A673 (cell line): Measurements from ENCODE around the gene OR5AU1. TPM values are rescaled to one million over a fixed set of nuclear protein-coding genes. Genes with fewer than 3 reads are reported as not detected.

Experiments
- BruUV-seq: library from RNA; stranded (reverse); fragments of 400-500 nt; replicated peaks from 2 replicates; lab custom pipeline; 2021; lab: Mats Ljungman, UMichigan
- CTCF ChIA-PET: fragments of 300-600 bp; sonication (Branson Sonifier 250); formaldehyde crosslinking; loops from one replicate; lab custom pipeline; 2022; ENCODE audit warnings: antibody characterized with exemption; lab: Charles Lee
- POLR2A ChIA-PET: fragments of 300-600 bp; sonication (Branson Sonifier 250); formaldehyde crosslinking; loops from one replicate; lab custom pipeline; 2022; ENCODE audit warnings: antibody characterized with exemption; ENCODE audit not compliant: low non-redundant PET; lab: Charles Lee
- DNase-seq: peaks from one replicate; pipeline ENCODE4 v3.0.0-alpha.2; 2015; ENCODE audit warnings: low spot score
- H3K27ac ChIP-seq: fragments of 200-600 bp; sonication (generic); 2 replicates; pipeline ENCODE4 v1.5.1; 2016; ENCODE audit warnings: mixed run types, low read depth, mild to moderate bottlenecking, mixed read lengths, antibody characterized with exemption, low read length; ENCODE audit not compliant: poor library complexity, severe bottlenecking
- H3K27me3 ChIP-seq: fragments of 200-600 bp; sonication (generic); replicated peaks from 2 replicates; pipeline ENCODE4 v1.6.1; 2017; ENCODE audit warnings: mixed run types, low read depth, mild to moderate bottlenecking, mixed read lengths, antibody characterized with exemption, low read length; ENCODE audit not compliant: insufficient read depth, poor library complexity
- H3K36me3 ChIP-seq: fragments of 200-600 bp; sonication (generic); 2 replicates; pipeline ENCODE4 v1.6.1; 2016; ENCODE audit warnings: mixed run types, mild to moderate bottlenecking, mixed read lengths, antibody characterized with exemption, low read length; ENCODE audit not compliant: insufficient read depth, poor library complexity, severe bottlenecking
- H3K4me1 ChIP-seq: fragments of 200-600 bp; sonication (generic); 2 replicates; pipeline ENCODE4 v1.6.1; 2017; ENCODE audit warnings: mixed run types, mild to moderate bottlenecking, mixed read lengths, antibody characterized with exemption, low read length; ENCODE audit not compliant: insufficient read depth, poor library complexity, severe bottlenecking
- H3K4me3 ChIP-seq: fragments of 200-600 bp; sonication (generic); 2 replicates; pipeline ENCODE4 v1.5.1; 2016; ENCODE audit warnings: low read depth, mixed run types, mild to moderate bottlenecking, mixed read lengths, low read length; ENCODE audit not compliant: poor library complexity, severe bottlenecking
- H3K9me3 ChIP-seq: fragments of 200-600 bp; sonication (generic); 2 replicates; pipeline ENCODE4 v1.6.1; 2016; ENCODE audit warnings: mixed run types, low read depth, mild to moderate bottlenecking, mixed read lengths, antibody characterized with exemption, low read length; ENCODE audit not compliant: poor library complexity, severe bottlenecking
- EZH2 ChIP-seq: fragments of 200-600 bp; sonication (generic); IDR thresholded peaks from 2 replicates; pipeline ENCODE4 v1.6.1; 2017; ENCODE audit warnings: borderline replicate concordance, low read depth, mild to moderate bottlenecking, mixed read lengths, antibody characterized with exemption, low read length; ENCODE audit not compliant: poor library complexity, severe bottlenecking
- intact Hi-C: fragments of 100-400 bp; cut with micrococcal nuclease; formaldehyde crosslinking; loops from one replicate; pipeline ENCODE4 v1.10.0; 2022; ENCODE audit not compliant: unreplicated experiment
- total RNA-seq: library from RNA; stranded (reverse); gene quantifications from 2 replicates; pipeline ENCODE4 v1.2.3, GENCODE V29; 2021
- TF ChIP-seq, protein P1 (sequence below): fragments of 300-800, 200-600 bp; sonication (generic); conservative IDR thresholded peaks from 2 replicates; pipeline ENCODE4 v1.5.1; 2017; ENCODE audit warnings: low read depth, mild to moderate bottlenecking, antibody characterized with exemption, low read length, moderate library complexity, mixed read lengths

OR5AU1 gene
- total RNA-seq, 1 experiment from 2014 or later, result not detected

DNA sequence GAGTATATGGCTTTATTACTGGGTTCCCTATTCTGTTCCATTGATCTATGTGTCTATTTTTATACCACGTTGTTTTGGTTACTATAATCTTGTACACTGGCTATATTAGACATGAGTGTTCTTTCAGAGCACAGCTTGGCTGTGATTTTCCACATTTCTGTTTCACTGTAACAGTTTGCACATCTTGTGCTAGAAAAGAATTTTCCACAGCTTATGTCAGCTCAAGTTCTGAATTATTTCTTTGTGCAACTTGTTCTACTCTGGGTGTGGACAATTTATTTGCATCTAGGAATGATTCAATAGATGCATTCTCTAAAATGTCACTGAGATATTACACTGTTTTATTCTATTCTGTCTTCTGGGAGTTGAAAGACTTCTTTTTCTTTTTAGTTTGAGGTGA is 28.4 kb upstream of the OR5AU1 start:
- no peak overlapping the region for H3K4me3 ChIP-seq
- H3K27me3 ChIP-seq, result no peaks in the 10 kb centered on the region
- no TSS peak for BruUV-seq
- no peaks in the 10 kb centered on the region for H3K9me3 ChIP-seq
- TF ChIP-seq EZH2, result no peak
- TF ChIP-seq, protein P1, sequence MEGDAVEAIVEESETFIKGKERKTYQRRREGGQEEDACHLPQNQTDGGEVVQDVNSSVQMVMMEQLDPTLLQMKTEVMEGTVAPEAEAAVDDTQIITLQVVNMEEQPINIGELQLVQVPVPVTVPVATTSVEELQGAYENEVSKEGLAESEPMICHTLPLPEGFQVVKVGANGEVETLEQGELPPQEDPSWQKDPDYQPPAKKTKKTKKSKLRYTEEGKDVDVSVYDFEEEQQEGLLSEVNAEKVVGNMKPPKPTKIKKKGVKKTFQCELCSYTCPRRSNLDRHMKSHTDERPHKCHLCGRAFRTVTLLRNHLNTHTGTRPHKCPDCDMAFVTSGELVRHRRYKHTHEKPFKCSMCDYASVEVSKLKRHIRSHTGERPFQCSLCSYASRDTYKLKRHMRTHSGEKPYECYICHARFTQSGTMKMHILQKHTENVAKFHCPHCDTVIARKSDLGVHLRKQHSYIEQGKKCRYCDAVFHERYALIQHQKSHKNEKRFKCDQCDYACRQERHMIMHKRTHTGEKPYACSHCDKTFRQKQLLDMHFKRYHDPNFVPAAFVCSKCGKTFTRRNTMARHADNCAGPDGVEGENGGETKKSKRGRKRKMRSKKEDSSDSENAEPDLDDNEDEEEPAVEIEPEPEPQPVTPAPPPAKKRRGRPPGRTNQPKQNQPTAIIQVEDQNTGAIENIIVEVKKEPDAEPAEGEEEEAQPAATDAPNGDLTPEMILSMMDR, result no peak
- CTCF ChIA-PET, result no interaction called here
- no peak for DNase-seq
- H3K27ac ChIP-seq, result no peak overlapping the region
- intact Hi-C loops, result no loop called here
- no peaks in the 10 kb centered on the region for H3K36me3 ChIP-seq
- peaks cover 12% of the 10 kb centered on the region for H3K4me1 ChIP-seq
- POLR2A ChIA-PET, result no interaction called here

DNA sequence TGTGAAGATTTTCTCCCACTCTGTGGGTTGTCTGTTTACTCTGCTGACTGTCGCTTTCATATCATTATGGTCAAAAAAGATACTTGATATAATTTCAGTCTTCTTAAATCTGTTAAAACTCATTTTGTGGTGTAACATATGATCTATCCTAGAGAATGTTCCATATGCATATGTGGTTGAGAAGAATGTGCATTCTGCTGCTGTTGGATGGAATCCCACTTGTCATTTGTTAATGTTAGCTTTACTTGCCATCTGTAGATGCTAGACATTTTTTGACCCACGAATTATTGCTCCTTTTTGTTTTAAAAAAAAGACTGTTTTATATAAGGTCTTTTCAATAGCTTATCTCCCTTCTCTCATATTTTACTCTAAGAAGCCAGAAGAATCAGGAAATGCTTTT is 26.3 kb upstream of the OR5AU1 start:
- Histone ChIP-seq H3K27me3 (no peaks in the 10 kb centered on the region), H3K4me3 (no peak overlapping the region), H3K36me3 (no peaks in the 10 kb centered on the region), H3K27ac (no peak overlapping the region), H3K9me3 (no peaks in the 10 kb centered on the region), H3K4me1 (peaks cover 12% of the 10 kb centered on the region)
- DNase-seq, result no peak
- POLR2A ChIA-PET, result no interaction called here
- intact Hi-C loops, result no loop called here
- CTCF ChIA-PET, result no interaction called here
- no TSS peak for BruUV-seq
- no peak for TF ChIP-seq EZH2
- TF ChIP-seq, protein P1, result no peak

DNA sequence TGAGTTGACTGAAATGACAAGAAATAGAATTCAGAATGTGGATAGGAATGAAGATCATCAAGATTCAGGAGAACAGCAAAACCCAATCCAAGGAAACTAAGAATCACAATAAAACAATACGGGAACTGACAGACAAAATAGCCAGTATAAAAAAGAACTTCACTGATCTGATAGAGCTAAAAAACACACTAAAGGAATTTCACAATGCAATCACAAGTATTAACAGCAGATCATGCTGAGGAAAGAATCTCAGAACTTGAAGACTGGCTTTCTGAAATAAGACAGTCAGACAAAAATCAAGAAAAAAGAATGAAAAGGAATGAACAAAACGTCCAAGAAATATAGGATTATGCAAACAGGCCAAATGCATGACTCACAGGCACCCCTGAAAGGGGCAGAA is 15.3 kb upstream of the OR5AU1 start:
- TF ChIP-seq EZH2, result no peak
- TF ChIP-seq, protein P1, result no peak

More for the DNA sequence above, 15.3 kb upstream of the OR5AU1 start:
- Histone ChIP-seq H3K4me3 (no peak overlapping the region), H3K9me3 (no peaks in the 10 kb centered on the region), H3K27me3 (no peaks in the 10 kb centered on the region), H3K27ac (no peak overlapping the region), H3K36me3 (no peaks in the 10 kb centered on the region), H3K4me1 (no peaks in the 10 kb centered on the region)
- no TSS peak for BruUV-seq
- no peak for DNase-seq
- intact Hi-C loops, result no loop called here
- ChIA-PET CTCF (no interaction called here), POLR2A (no interaction called here)
